HepG2 (cell line): ENCODE data around the gene ZKSCAN1.

Experiments used
- CHD2 ChIP-seq: IDR thresholded peaks from 2 replicates; pipeline ENCODE4 v1.6.1; 2011; ENCODE audit warnings: low read depth, low read length, improper control_type of control experiment
- EP300 ChIP-seq, 3 experiments: sonication (generic) in 1 of 3; formaldehyde crosslinking in 1 of 3; IDR thresholded peaks; 2 replicates each; pipeline versions ENCODE4 v1.5.1 to v1.6.1; 2011 to 2020; ENCODE audit warnings: low read depth in 2 of 3, low read length in 2 of 3, borderline replicate concordance in 1 of 3, improper control_type of control experiment in 1 of 3, mild to moderate bottlenecking in 1 of 3, missing genetic modification reagents in 1 of 3, moderate library complexity in 1 of 3
- ESRRA ChIP-seq: sonication (generic); formaldehyde crosslinking; IDR thresholded peaks from 2 replicates; pipeline ENCODE4 v1.5.1; 2020; ENCODE audit warnings: mild to moderate bottlenecking, low read depth, missing genetic modification reagents
- KAT7 ChIP-seq: IDR thresholded peaks from 2 replicates; pipeline ENCODE4 v1.6.1; 2018; ENCODE audit warnings: borderline replicate concordance, missing compliant biosample characterization
- MAFF ChIP-seq: IDR thresholded peaks from 2 replicates; pipeline ENCODE4 v1.6.1; 2011; ENCODE audit warnings: low read depth, low read length, improper control_type of control experiment
- POLR2A ChIP-seq, 2 experiments: IDR thresholded peaks; 2 replicates each; pipeline ENCODE4 v1.6.1; 2011; ENCODE audit warnings: low read depth in 2 of 2, low read length in 2 of 2, mild to moderate bottlenecking in 1 of 2, moderate library complexity in 1 of 2; ENCODE audit not compliant: insufficient read depth in 1 of 2
- ZNF180 ChIP-seq: sonication (generic); formaldehyde crosslinking; IDR thresholded peaks from 2 replicates; pipeline ENCODE4 v1.4.0; 2020; ENCODE audit warnings: low read depth, missing genetic modification reagents, borderline replicate concordance
- ZNF616 ChIP-seq: sonication (generic); formaldehyde crosslinking; IDR thresholded peaks from 2 replicates; pipeline ENCODE4 v1.5.0; 2020; ENCODE audit warnings: low read depth, mild to moderate bottlenecking, missing genetic modification reagents
- TF ChIP-seq, protein P1 (sequence below): sonication (generic); formaldehyde crosslinking; IDR thresholded peaks from 2 replicates; pipeline ENCODE4 v1.8.1; 2023; ENCODE audit warnings: mild to moderate bottlenecking, inconsistent platforms, moderate library complexity, missing genetic modification reagents, borderline replicate concordance
- TF ChIP-seq, protein P2 (sequence below): sonication (generic); formaldehyde crosslinking; IDR thresholded peaks from 2 replicates; pipeline ENCODE4 v1.9.0; 2021; ENCODE audit warnings: mild to moderate bottlenecking, missing genetic modification reagents
- TF ChIP-seq, protein P3 (sequence below): sonication (generic); formaldehyde crosslinking; IDR thresholded peaks from 2 replicates; pipeline ENCODE4 v1.5.0; 2020; ENCODE audit warnings: mild to moderate bottlenecking, missing genetic modification reagents, moderate library complexity
- TF ChIP-seq, protein P4 (sequence below), 2 experiments: sonication (generic) in 1 of 2; formaldehyde crosslinking in 1 of 2; IDR thresholded peaks; 2 replicates each; pipeline versions ENCODE4 v1.5.1 to v1.6.1; 2011 to 2020; ENCODE audit warnings: borderline replicate concordance in 1 of 2, low read depth in 1 of 2, low read length in 1 of 2, mild to moderate bottlenecking in 1 of 2, missing genetic modification reagents in 1 of 2, moderate library complexity in 1 of 2
- TF ChIP-seq, protein P5 (sequence below): sonication (generic); formaldehyde crosslinking; IDR thresholded peaks from 2 replicates; pipeline ENCODE4 v1.9.0; 2022; ENCODE audit warnings: low read depth, missing genetic modification reagents

DNA sequence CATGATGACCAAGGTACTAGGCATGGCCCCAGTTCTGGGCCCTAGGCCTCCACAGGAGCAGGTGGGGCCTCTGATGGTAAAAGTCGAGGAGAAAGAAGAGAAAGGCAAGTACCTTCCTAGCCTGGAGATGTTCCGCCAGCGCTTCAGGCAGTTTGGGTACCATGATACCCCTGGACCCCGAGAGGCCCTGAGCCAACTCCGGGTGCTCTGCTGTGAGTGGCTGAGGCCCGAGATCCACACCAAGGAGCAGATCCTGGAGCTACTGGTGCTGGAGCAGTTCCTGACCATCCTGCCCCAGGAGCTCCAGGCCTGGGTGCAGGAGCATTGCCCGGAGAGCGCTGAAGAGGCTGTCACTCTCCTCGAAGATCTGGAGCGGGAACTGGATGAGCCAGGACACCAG, 41.6 kb downstream of the ZKSCAN1 start:
- TF ChIP-seq, protein P1, sequence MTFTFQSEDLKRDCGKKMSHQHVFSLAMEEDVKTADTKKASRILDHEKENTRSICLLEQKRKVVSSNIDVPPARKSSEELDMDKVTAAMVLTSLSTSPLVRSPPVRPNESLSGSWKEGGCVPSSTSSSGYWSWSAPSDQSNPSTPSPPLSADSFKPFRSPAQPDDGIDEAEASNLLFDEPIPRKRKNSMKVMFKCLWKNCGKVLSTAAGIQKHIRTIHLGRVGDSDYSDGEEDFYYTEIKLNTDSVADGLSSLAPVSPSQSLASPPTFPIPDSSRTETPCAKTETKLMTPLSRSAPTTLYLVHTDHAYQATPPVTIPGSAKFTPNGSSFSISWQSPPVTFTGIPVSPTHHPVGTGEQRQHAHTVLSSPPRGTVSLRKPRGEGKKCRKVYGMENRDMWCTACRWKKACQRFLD (CRISPR knock-in tag), result no peak
- TF ChIP-seq EP300 (IDR thresholded peaks at IDR 0.05; ENCODE audit: low read depth in 2 of 2, low read length in 2 of 2) (no peak), EP300 (CRISPR knock-in tag; IDR thresholded peaks at IDR 0.05; ENCODE audit: borderline replicate concordance) (no peak), ZNF616 (CRISPR knock-in tag) (no peak), KAT7 (CRISPR knock-in tag) (no peak), ESRRA (CRISPR knock-in tag) (no peak), POLR2A (IDR thresholded peaks at IDR 0.05; ENCODE audit: insufficient read depth in 1 of 2, low read depth in 2 of 2, low read length in 2 of 2) (no peak), CHD2 (no peak), ZNF180 (CRISPR knock-in tag) (no peak), MAFF (no peak)
- TF ChIP-seq, protein P2, sequence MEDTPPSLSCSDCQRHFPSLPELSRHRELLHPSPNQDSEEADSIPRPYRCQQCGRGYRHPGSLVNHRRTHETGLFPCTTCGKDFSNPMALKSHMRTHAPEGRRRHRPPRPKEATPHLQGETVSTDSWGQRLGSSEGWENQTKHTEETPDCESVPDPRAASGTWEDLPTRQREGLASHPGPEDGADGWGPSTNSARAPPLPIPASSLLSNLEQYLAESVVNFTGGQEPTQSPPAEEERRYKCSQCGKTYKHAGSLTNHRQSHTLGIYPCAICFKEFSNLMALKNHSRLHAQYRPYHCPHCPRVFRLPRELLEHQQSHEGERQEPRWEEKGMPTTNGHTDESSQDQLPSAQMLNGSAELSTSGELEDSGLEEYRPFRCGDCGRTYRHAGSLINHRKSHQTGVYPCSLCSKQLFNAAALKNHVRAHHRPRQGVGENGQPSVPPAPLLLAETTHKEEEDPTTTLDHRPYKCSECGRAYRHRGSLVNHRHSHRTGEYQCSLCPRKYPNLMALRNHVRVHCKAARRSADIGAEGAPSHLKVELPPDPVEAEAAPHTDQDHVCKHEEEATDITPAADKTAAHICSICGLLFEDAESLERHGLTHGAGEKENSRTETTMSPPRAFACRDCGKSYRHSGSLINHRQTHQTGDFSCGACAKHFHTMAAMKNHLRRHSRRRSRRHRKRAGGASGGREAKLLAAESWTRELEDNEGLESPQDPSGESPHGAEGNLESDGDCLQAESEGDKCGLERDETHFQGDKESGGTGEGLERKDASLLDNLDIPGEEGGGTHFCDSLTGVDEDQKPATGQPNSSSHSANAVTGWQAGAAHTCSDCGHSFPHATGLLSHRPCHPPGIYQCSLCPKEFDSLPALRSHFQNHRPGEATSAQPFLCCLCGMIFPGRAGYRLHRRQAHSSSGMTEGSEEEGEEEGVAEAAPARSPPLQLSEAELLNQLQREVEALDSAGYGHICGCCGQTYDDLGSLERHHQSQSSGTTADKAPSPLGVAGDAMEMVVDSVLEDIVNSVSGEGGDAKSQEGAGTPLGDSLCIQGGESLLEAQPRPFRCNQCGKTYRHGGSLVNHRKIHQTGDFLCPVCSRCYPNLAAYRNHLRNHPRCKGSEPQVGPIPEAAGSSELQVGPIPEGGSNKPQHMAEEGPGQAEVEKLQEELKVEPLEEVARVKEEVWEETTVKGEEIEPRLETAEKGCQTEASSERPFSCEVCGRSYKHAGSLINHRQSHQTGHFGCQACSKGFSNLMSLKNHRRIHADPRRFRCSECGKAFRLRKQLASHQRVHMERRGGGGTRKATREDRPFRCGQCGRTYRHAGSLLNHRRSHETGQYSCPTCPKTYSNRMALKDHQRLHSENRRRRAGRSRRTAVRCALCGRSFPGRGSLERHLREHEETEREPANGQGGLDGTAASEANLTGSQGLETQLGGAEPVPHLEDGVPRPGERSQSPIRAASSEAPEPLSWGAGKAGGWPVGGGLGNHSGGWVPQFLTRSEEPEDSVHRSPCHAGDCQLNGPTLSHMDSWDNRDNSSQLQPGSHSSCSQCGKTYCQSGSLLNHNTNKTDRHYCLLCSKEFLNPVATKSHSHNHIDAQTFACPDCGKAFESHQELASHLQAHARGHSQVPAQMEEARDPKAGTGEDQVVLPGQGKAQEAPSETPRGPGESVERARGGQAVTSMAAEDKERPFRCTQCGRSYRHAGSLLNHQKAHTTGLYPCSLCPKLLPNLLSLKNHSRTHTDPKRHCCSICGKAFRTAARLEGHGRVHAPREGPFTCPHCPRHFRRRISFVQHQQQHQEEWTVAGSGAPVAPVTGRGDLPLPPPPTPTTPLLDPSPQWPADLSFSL, result no peak
- TF ChIP-seq, protein P3, sequence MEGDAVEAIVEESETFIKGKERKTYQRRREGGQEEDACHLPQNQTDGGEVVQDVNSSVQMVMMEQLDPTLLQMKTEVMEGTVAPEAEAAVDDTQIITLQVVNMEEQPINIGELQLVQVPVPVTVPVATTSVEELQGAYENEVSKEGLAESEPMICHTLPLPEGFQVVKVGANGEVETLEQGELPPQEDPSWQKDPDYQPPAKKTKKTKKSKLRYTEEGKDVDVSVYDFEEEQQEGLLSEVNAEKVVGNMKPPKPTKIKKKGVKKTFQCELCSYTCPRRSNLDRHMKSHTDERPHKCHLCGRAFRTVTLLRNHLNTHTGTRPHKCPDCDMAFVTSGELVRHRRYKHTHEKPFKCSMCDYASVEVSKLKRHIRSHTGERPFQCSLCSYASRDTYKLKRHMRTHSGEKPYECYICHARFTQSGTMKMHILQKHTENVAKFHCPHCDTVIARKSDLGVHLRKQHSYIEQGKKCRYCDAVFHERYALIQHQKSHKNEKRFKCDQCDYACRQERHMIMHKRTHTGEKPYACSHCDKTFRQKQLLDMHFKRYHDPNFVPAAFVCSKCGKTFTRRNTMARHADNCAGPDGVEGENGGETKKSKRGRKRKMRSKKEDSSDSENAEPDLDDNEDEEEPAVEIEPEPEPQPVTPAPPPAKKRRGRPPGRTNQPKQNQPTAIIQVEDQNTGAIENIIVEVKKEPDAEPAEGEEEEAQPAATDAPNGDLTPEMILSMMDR (CRISPR knock-in tag), result no peak
- TF ChIP-seq, protein P4, sequence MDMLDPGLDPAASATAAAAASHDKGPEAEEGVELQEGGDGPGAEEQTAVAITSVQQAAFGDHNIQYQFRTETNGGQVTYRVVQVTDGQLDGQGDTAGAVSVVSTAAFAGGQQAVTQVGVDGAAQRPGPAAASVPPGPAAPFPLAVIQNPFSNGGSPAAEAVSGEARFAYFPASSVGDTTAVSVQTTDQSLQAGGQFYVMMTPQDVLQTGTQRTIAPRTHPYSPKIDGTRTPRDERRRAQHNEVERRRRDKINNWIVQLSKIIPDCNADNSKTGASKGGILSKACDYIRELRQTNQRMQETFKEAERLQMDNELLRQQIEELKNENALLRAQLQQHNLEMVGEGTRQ (IDR thresholded peaks at IDR 0.05; ENCODE audit: low read depth, low read length), result no peak
- TF ChIP-seq, protein P4 (CRISPR knock-in tag; IDR thresholded peaks at IDR 0.05; ENCODE audit: borderline replicate concordance), result no peak
- TF ChIP-seq, protein P5, sequence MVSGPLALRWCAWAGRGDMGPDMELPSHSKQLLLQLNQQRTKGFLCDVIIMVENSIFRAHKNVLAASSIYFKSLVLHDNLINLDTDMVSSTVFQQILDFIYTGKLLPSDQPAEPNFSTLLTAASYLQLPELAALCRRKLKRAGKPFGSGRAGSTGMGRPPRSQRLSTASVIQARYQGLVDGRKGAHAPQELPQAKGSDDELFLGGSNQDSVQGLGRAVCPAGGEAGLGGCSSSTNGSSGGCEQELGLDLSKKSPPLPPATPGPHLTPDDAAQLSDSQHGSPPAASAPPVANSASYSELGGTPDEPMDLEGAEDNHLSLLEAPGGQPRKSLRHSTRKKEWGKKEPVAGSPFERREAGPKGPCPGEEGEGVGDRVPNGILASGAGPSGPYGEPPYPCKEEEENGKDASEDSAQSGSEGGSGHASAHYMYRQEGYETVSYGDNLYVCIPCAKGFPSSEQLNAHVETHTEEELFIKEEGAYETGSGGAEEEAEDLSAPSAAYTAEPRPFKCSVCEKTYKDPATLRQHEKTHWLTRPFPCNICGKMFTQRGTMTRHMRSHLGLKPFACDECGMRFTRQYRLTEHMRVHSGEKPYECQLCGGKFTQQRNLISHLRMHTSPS (CRISPR knock-in tag), result no peak
